Measurements from ENCODE around the gene ACAP1.

ACAP1 gene

GRCh38 chr17:7336240-7337175, at the start of gene ACAP1:
ACAP1 (plus strand) TSS chr17:7336529; CDS start chr17:7336735, 206 bp downstream.
- DNase-seq = peak; percentile 88
- Mint-ChIP-seq H3K4me1 (ENCODE audit: low read depth) (peaks cover 62% of the 10 kb centered on the region), H3K36me3 (ENCODE audit: low read depth) (peaks cover 44% of the 10 kb centered on the region), H3K27me3 (no peaks in the 10 kb centered on the region), H3K4me3 (peak within 1 kb of the TSS; percentile 85), H3K9me3 (no peaks in the 10 kb centered on the region), H3K27ac (peak within 1 kb of the TSS; percentile 94)

- Mint-ChIP-seq H3K4me1 (ENCODE audit: low read depth) (peaks cover 3% of the 10 kb centered on the region), H3K36me3 (ENCODE audit: low read depth) (no peaks in the 10 kb centered on the region), H3K27ac (no peak overlapping the region), H3K9me3 (no peaks in the 10 kb centered on the region), H3K4me3 (no peak overlapping the region), H3K27me3 (peaks cover 29% of the 10 kb centered on the region)
- no peak for DNase-seq
Observed at GRCh38 chr17:7289256-7290032, 46.9 kb upstream of the ACAP1 start.

- no peaks in the 10 kb centered on the region for H3K36me3 Mint-ChIP-seq (ENCODE audit: low read depth)
- no peak for DNase-seq
- no peak overlapping the region for H3K27ac Mint-ChIP-seq
- peaks cover 32% of the 10 kb centered on the region for H3K27me3 Mint-ChIP-seq
- no peak overlapping the region for H3K4me3 Mint-ChIP-seq
- no peaks in the 10 kb centered on the region for H3K9me3 Mint-ChIP-seq
- peaks cover 7% of the 10 kb centered on the region for H3K4me1 Mint-ChIP-seq (ENCODE audit: low read depth)
Observed at GRCh38 chr17:7290166-7290565, 46.2 kb upstream of the ACAP1 start.

GRCh38 chr17:7290685-7291084, 45.6 kb upstream of the ACAP1 start:
- Mint-ChIP-seq H3K27ac (no peak overlapping the region), H3K9me3 (no peaks in the 10 kb centered on the region), H3K27me3 (peaks cover 37% of the 10 kb centered on the region), H3K4me3 (no peak overlapping the region), H3K4me1 (ENCODE audit: low read depth) (peaks cover 11% of the 10 kb centered on the region), H3K36me3 (ENCODE audit: low read depth) (no peaks in the 10 kb centered on the region)
- DNase-seq = no peak

- no peak for DNase-seq
- H3K9me3 Mint-ChIP-seq = no peaks in the 10 kb centered on the region
- H3K36me3 Mint-ChIP-seq (ENCODE audit: low read depth) = no peaks in the 10 kb centered on the region
- peaks cover 22% of the 10 kb centered on the region for H3K4me1 Mint-ChIP-seq (ENCODE audit: low read depth)
- H3K27me3 Mint-ChIP-seq = peaks cover 41% of the 10 kb centered on the region
- H3K27ac Mint-ChIP-seq = no peak overlapping the region
- no peak overlapping the region for H3K4me3 Mint-ChIP-seq
Observed at GRCh38 chr17:7292194-7292593, 44.1 kb upstream of the ACAP1 start.

- Mint-ChIP-seq H3K4me1 (ENCODE audit: low read depth) (peaks cover 22% of the 10 kb centered on the region), H3K27ac (no peak overlapping the region), H3K27me3 (peaks cover 41% of the 10 kb centered on the region), H3K36me3 (ENCODE audit: low read depth) (no peaks in the 10 kb centered on the region), H3K4me3 (no peak overlapping the region), H3K9me3 (no peaks in the 10 kb centered on the region)
- no peak for DNase-seq
Observed at GRCh38 chr17:7292729-7293128, 43.6 kb upstream of the ACAP1 start.

GRCh38 chr17:7293159-7293558, 43.2 kb upstream of the ACAP1 start:
- Mint-ChIP-seq H3K4me3 (no peak overlapping the region), H3K9me3 (no peaks in the 10 kb centered on the region), H3K36me3 (ENCODE audit: low read depth) (no peaks in the 10 kb centered on the region), H3K4me1 (ENCODE audit: low read depth) (peaks cover 22% of the 10 kb centered on the region), H3K27ac (no peak overlapping the region), H3K27me3 (peaks cover 41% of the 10 kb centered on the region)
- DNase-seq = no peak

GRCh38 chr17:7293816-7294613, 42.3 kb upstream of the ACAP1 start:
- Mint-ChIP-seq H3K27me3 (peaks cover 38% of the 10 kb centered on the region), H3K9me3 (no peaks in the 10 kb centered on the region), H3K27ac (no peak overlapping the region), H3K36me3 (ENCODE audit: low read depth) (no peaks in the 10 kb centered on the region), H3K4me3 (peak overlapping the region; percentile 23), H3K4me1 (ENCODE audit: low read depth) (peaks cover 22% of the 10 kb centered on the region)
- DNase-seq = no peak

- H3K36me3 Mint-ChIP-seq (ENCODE audit: low read depth) = no peaks in the 10 kb centered on the region
- peak within 1 kb of the TSS; percentile 63 for H3K4me3 Mint-ChIP-seq
- peak within 1 kb of the TSS; percentile 22 for H3K27ac Mint-ChIP-seq
- peak; percentile 82 for DNase-seq
- no peaks in the 10 kb centered on the region for H3K9me3 Mint-ChIP-seq
- peaks cover 22% of the 10 kb centered on the region for H3K4me1 Mint-ChIP-seq (ENCODE audit: low read depth)
- H3K27me3 Mint-ChIP-seq = peaks cover 38% of the 10 kb centered on the region
Observed at GRCh38 chr17:7294614-7295153, 41.6 kb upstream of the ACAP1 start, which contains the start of gene YBX2. YBX2 (minus strand) TSS chr17:7294639; CDS start chr17:7294500, 139 bp downstream.

- Mint-ChIP-seq H3K9me3 (no peaks in the 10 kb centered on the region), H3K4me3 (peak overlapping the region; percentile 63), H3K27ac (no peak overlapping the region), H3K27me3 (peaks cover 38% of the 10 kb centered on the region), H3K36me3 (ENCODE audit: low read depth) (no peaks in the 10 kb centered on the region), H3K4me1 (ENCODE audit: low read depth) (peaks cover 22% of the 10 kb centered on the region)
- no peak for DNase-seq
Observed at GRCh38 chr17:7295230-7296180, 40.8 kb upstream of the ACAP1 start.

GRCh38 chr17:7296189-7296861, 40.0 kb upstream of the ACAP1 start:
- no peaks in the 10 kb centered on the region for H3K36me3 Mint-ChIP-seq (ENCODE audit: low read depth)
- peaks cover 22% of the 10 kb centered on the region for H3K4me1 Mint-ChIP-seq (ENCODE audit: low read depth)
- peak overlapping the region; percentile 27 for H3K4me3 Mint-ChIP-seq
- no peaks in the 10 kb centered on the region for H3K9me3 Mint-ChIP-seq
- no peak overlapping the region for H3K27ac Mint-ChIP-seq
- peak; percentile 85 for DNase-seq
- H3K27me3 Mint-ChIP-seq = peaks cover 33% of the 10 kb centered on the region

GRCh38 chr17:7304179-7304578, 32.1 kb upstream of the ACAP1 start:
- no peaks in the 10 kb centered on the region for H3K27me3 Mint-ChIP-seq
- no peak overlapping the region for H3K4me3 Mint-ChIP-seq
- no peaks in the 10 kb centered on the region for H3K9me3 Mint-ChIP-seq
- H3K27ac Mint-ChIP-seq = no peak overlapping the region
- peaks cover 14% of the 10 kb centered on the region for H3K36me3 Mint-ChIP-seq (ENCODE audit: low read depth)
- peaks cover 11% of the 10 kb centered on the region for H3K4me1 Mint-ChIP-seq (ENCODE audit: low read depth)
- DNase-seq = no peak

Data from activated T-cell treated with anti-CD3 and anti-CD28 coated beads, Interleukin-2, amount 50 U/mL, for 24 hours (primary cell).